ENCODE data around the gene SYTL1.

Gene SYTL1

DNA sequence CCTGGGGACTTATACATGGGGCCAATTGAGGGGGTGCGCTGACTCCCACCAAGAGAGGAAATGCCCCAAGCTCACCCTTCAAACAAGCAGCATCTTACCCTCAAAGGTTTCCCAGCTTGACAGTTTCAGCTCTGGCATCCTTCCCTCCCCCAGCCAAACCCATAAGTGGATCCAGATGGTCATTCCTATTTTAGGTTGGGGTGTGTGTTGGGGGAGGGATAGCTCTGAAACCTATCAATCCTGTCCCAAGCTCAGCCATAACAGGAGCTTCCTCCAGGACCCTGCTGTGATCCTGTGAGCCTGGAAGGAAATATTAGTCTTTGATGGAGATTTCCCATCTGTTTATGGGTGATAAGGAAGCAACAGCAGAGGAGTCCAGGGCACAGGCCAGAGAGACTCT lies 23.2 kb upstream of the SYTL1 start:
- peak; percentile 87 for DNase-seq

GRCh38 chr1:27321813-27322568 lies 19.8 kb upstream of the SYTL1 start, which contains the start of gene TMEM222:
Gene TMEM222 (plus strand): TSS chr1:27322163. CDS start chr1:27322198, 35 bp downstream.
- DNase-seq: peak; percentile 98

DNA sequence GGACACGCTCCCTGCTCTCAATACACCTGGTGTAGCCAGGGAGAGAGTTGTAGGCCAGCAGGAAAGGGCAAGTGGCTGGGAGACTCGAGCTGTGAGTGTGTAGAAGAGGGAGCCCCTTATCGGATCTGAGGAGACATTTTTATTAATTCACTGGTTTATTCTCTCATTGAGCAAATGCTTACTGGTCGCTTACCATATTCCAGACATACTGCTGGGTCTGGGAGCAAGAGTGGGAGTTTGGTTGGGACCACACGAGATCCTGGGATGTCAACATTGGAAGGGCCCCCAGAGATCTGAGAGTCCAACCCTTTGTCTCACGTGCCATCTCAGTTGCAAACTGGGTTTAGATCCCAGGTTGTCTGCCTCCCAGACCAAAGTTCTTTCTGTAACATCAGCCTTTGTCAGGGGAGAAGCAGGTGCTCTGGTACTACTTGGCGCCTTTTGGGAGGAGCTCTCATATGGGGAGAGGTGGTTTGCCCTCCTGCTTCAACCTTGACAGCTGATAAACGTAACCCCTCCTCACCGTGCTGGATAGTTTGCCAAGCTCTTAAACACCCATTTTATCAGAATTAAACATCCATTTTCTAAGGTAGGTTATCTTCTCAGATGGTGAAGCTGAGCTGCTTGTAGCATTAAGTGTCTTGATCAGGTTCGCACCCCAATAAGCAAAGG lies 19.1 kb upstream of the SYTL1 start:
- DNase-seq: no peak

GRCh38 chr1:27325286-27325685 lies 16.5 kb upstream of the SYTL1 start:
- DNase-seq: no peak

DNA sequence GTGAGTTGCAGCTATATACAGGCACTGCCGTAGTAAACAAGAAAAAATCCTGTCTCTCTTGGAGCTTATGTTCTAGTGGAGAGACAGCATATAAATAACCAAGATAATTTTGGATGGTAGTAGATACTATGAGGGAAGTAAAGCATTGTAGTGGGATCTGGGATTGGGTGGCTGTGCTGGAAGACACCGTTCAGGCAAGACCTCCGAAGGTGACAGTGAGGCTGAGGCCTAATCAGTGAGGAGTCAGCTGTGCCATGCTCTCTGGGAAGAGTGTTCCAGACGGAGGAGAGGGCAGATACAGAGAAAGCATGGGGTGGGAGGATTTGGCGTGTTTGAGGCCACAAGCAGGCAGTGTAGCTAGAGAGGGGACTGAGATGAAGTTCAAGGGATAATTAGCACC lies 13.9 kb upstream of the SYTL1 start:
- DNase-seq: no peak

GRCh38 chr1:27330786-27331185 lies 11.0 kb upstream of the SYTL1 start:
- no peak for DNase-seq

DNA sequence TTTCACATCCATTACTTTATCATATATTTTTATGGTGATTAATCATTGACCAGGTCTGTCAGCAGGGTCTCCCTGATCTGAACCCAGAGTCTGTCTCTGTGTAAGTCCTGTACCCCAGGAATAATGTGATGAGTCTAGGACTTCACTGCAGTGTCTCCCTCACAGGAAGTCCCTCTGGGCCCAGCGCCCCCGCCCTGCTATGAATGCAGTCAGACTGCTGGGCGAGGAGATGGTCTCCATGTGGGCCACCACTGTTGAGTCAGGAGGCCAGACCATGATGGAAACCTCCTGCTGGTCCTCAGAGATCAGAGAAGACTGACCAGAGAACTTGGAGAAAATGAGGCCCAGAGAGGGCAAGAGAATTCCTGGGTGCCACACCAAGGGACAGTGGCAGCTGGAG lies 10.4 kb upstream of the SYTL1 start:
- no peak for DNase-seq

DNA sequence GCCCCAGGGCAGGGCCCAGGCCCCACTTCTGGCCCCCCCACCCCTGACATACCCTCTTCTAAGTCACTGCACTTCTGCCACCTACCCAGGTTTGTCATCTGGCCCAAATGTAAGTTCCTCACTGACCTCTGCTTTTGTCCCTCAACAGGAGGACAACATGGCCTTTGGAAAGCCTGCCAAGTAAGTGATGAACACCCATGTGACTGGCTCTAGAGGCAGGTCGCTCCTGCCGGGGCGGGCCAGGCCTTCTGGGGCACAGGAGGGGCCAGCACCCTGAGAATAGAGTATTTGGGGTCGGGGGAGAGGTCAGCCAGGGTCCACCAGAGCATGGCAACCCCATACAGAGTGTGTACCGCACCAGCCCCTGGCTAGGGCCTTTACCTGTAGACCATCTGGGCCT lies 9.9 kb upstream of the SYTL1 start:
- DNase-seq: no peak

- DNase-seq: no peak
These were observed 9.1 kb upstream of the SYTL1 start for GRCh38 chr1:27332536-27333281.

- DNase-seq: no peak
These were observed 8.0 kb upstream of the SYTL1 start for GRCh38 chr1:27333717-27334279.

GRCh38 chr1:27335506-27336422 lies 6.1 kb upstream of the SYTL1 start:
- DNase-seq: no peak

DNA sequence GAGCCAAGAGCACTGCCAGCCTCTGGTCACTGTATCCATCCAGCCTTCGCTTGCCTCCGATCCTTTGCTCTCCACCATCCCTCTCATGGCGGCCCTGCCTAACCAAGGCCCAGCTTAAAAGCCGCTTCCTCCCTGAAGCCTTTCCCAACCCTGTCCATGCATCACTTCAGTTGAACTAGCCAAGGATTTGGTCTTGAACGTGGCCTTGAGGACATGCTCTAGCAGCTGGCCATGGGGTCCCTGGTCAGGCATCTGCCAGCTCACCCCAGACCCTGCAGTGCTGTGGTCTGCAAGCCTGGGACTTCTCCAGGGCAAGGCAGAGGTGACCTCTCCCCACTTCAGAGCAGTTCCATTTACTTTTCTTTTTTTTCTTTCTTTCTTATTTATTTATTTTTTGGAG lies 5.1 kb upstream of the SYTL1 start:
- DNase-seq: no peak

DNA sequence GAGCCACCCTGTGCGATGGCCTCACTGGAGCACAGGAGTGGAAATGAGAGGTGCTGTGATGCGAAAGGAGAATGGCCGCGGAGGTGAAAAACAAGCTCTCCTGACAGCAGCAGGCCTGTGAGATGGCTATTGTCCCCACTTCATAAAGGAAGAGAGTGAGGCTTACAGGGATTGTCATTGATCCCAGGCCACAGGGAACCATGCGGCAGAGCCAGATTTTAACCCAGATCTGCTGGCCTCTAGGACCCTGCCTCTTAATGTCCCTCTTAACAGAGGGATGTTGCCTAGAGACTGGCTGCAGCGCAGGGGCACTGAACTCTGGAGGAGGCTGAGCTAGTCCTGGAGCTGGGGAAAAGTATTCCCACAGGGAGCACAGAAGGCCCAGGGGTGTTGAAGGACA lies 3.1 kb upstream of the SYTL1 start:
- DNase-seq: no peak

GRCh38 chr1:27339213-27339612 lies 2.6 kb upstream of the SYTL1 start:
- DNase-seq: no peak

DNA sequence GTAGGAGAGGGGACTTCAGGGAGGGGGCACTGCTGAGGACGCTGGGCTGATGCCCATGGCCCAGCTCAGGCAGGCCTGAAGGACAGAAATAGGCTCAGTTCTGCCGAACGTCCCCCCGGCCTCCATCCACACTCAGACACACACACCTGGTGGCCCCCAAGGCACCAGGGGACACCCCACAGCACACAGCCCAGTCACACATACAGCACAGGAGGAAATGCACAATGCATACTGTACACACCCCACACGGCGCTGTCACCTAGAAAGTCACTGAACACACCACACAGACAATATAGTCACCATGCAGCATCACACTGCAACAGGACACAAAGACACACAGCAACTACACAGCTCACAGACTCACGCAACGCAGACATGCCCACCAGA lies 562 bp downstream of the SYTL1 start:
- no peak for DNase-seq

DNA sequence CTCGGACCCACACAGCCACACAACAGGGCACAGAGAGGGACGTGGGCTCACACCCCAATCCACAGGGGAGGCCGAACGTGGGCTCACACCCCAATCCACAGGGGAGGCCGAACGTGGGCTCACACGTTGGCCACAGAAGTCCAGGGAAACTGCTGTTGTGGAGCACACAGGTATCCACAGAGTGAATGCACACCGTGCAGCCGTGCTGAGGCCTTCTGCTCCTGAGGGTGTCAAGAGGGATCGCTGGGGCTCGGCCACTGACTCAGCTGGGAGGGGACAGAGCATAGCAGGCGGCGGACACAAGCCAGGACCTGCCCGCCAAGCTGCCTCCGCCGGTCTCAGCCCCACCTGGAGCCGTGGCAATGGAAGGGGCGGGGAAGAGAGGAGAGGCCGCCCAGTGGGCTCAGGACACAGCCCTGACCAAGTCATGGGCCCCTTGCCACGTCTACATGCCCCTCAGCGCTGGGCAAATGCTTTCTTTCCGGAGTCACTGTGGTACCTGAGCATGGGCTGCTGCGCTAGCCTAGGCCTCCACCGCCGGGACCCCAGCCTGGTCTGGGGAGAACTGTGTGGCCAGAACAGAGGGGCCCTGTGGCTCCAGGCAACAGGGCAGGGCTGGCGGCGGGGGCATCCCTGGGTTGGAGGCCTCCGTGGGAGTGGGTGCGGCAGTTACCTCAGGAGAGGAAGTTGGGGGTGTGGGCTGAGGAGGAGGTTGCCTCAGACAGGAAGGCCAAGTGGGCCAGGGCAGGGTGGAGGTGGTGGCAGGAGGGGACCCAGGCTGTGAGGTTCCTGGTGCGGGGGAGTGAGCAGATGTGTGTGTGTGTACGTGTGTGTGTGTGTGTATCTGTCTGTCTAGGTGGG lies 1.2 kb downstream of the SYTL1 start:
- no peak for DNase-seq

DNA sequence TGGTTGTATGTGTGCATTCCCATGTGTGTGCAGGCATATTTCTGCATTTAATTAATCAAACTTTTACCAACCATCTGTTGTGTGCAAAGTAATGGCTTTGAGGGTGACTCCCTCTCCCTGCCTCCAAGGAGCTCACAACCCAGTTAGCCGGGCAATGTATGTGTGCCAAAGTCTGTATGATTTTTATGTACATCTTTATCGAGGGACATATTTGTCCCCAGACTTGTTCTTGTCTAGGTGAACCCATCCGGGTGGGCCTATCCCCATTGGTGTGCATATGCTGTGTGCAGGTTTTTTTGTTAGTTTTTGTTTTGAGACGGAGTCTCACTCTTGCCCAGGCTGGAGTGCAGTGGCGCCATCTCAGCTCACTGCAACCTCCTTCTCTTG lies 1.8 kb downstream of the SYTL1 start:
- DNase-seq: no peak

DNA sequence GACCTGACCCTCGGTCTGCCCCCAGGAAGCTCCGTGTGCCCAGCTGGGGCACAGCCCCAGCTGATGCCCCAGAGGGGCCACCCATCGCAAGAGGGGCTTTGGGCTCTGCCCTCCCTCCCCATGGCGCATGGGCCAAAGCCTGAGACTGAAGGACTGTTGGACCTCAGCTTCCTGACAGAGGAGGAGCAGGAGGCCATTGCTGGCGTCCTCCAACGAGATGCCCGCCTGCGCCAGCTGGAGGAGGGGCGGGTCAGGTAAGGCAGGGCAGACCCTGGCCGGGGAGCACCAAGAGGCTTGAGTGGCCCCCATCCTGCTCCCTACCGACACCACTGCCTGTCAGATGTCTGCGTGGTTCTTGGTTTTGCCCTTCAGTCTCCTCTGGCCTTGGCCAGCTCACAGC lies 3.5 kb downstream of the SYTL1 start:
- no peak for DNase-seq

DNA sequence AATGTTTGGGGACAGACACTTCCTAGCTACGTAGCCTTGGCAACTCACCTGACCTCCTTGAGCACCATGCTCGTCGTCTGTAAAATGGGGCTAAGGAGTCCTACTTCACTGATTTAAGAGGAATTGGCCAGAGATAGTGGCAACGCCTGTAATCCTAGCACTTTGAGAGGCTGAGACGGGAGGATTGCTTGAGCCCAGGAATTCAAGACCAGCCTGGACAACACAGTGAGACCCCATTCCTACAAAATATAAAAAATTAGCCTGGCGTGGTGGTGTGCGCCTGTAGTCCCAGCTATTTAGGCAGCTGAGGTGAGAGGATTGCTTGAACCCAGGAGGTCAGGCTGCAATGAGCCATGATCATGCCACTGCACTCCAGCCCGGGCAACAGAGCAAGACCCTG lies 4.5 kb downstream of the SYTL1 start:
- no peak for DNase-seq

- DNase-seq: no peak
These were observed 5.3 kb downstream of the SYTL1 start for GRCh38 chr1:27346991-27347624.
